A549 treated with CpdA at 1 μM for 4 hours (cell line): ENCODE results near the gene TRERF1. TPM values are rescaled to one million over a fixed set of nuclear protein-coding genes. Genes with fewer than 3 reads are reported as not detected.

Experiments used
- total RNA-seq: library from RNA; stranded (reverse); fragments of 200-300 nt; extraction: Qiagen RNA extraction; gene quantifications from 5 replicates; pipeline ENCODE4 v1.2.3, GENCODE V29; 2022; ENCODE audit warnings: low read depth

The TRERF1 gene
- 6.8 to 8.8 TPM (median 8.0 TPM) in 5 replicates for total RNA-seq

GRCh38 chr6:42451333-42452170 is at the start of gene TRERF1:
TSS of gene TRERF1 (minus strand) at chr6:42451926. CDS start at chr6:42269590, 182,336 bp downstream.

DNA sequence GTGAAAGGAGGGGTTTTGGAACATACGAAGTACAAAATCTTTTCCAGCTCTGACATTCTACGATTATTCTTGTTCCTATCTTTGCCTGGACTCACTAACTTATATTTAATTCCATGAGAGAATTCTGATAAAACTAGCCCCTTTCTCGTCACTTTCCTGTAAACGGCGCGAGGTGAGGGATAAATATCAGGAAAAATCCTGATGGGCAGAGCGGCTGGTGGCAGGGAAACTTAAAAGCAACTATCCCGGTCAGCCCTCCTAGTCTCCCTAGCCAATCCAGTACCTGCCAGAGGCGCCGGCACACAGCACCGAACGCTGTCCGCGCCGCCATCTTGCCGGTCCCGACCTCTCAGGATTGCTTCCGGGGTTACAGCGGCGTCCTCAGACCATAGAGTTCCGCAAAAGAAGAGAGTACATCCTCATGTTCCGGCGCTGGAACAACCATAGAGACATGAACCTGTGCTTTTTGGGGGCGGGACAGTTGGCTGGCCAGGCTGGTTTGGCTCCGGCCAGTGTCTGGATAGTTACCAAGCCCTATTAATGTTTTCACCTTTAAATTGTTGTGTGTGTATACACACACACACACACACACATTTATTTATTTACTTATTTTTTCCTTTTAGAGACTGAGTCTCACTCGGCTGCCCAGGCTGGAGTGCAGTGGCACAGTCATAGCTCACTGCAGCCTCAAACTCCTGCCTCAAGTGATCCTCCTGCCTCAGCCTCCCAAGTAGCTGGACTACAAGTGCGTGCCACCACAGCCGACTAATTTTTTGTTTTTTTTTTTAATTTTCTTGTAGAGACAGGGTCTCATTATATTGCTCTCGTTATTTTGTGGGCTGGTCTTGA is 234.0 kb downstream of the TRERF1 start, which contains the start of gene MRPS10:
Gene MRPS10 (minus strand): TSS at position 343 of the 849 bp plus-strand sequence. CDS start 12 bp downstream, at position 331.

Other genes starting within 250 kb of the TRERF1 start
- gene MRPS10, start 234.1 kb downstream of the TRERF1 start, total RNA-seq, result 36.9 to 42.5 TPM (median 39.2 TPM) in 5 replicates
- 5.9 to 7.9 TPM (median 7.2 TPM) in 5 replicates for gene UBR2, start 112.1 kb upstream of the TRERF1 start, total RNA-seq